Memory B cell (primary cell): ENCODE data around the gene VPS9D1.
A peak's percentile ranks its signal among the peaks of the same experiment; 100 is the strongest.

Experiments used
- ATAC-seq: fragments of 150-1000 bp; cut with Tn5 transposase; 2 replicates; pipeline ENCODE4 v1.10.0; 2021; ENCODE audit warnings: low read depth, mild to moderate bottlenecking, moderate library complexity
- DNase-seq, 2 donors: peaks; one replicate each; pipeline ENCODE4 v3.0.0; 2022; ENCODE audit warnings: low spot score in 2 of 2
- H3K27ac Mint-ChIP-seq: one replicate; pipeline ENCODE4 v1.8.0; 2022; ENCODE audit warnings: mild to moderate bottlenecking, moderate library complexity, mixed read lengths
- H3K27me3 Mint-ChIP-seq: one replicate; pipeline ENCODE4 v1.8.0; 2022; ENCODE audit warnings: mixed read lengths
- H3K36me3 Mint-ChIP-seq: one replicate; pipeline ENCODE4 v1.8.0; 2022; ENCODE audit warnings: mild to moderate bottlenecking, mixed read lengths
- H3K4me1 Mint-ChIP-seq: one replicate; pipeline ENCODE4 v1.8.0; 2022; ENCODE audit warnings: mixed read lengths
- H3K4me3 Mint-ChIP-seq: one replicate; pipeline ENCODE4 v1.8.0; 2022; ENCODE audit warnings: mild to moderate bottlenecking, moderate library complexity, mixed read lengths
- H3K9me3 Mint-ChIP-seq: one replicate; pipeline ENCODE4 v1.8.0; 2022; ENCODE audit warnings: mixed read lengths

VPS9D1 gene

GRCh38 chr16:89720813-89721545, at the start of gene VPS9D1, which contains the start of gene ZNF276:
Gene VPS9D1, minus strand, starts transcription at chr16:89720898. Its CDS starts 37 bp downstream, at chr16:89720861.
Gene ZNF276, plus strand, starts transcription at chr16:89721537. Its CDS starts 104 bp downstream, at chr16:89721641.
- Mint-ChIP-seq H3K36me3 (peaks cover 5% of the 10 kb centered on the region), H3K9me3 (no peaks in the 10 kb centered on the region), H3K27ac (peak within 1 kb of the TSS; percentile 66), H3K4me3 (peak within 1 kb of the TSS; percentile 95), H3K4me1 (peaks cover 19% of the 10 kb centered on the region), H3K27me3 (no peaks in the 10 kb centered on the region)
- ATAC-seq (peak; percentile 67), DNase-seq (peak; percentile 73 to 86)

- Mint-ChIP-seq H3K4me1 (peaks cover under 1% of the 10 kb centered on the region), H3K4me3 (no peak overlapping the region), H3K27me3 (no peaks in the 10 kb centered on the region), H3K9me3 (no peaks in the 10 kb centered on the region), H3K27ac (no peak overlapping the region), H3K36me3 (no peaks in the 10 kb centered on the region)
- DNase-seq (no peak), ATAC-seq (no peak)
These were observed 49.7 kb upstream of the VPS9D1 start for GRCh38 chr16:89770367-89770766.

GRCh38 chr16:89765292-89765830, 44.7 kb upstream of the VPS9D1 start:
- Mint-ChIP-seq H3K4me3 (peak overlapping the region; percentile 98), H3K27me3 (no peaks in the 10 kb centered on the region), H3K27ac (peak overlapping the region; percentile 97), H3K36me3 (peaks cover 5% of the 10 kb centered on the region), H3K4me1 (peaks cover 26% of the 10 kb centered on the region), H3K9me3 (no peaks in the 10 kb centered on the region)
- ATAC-seq: no peak
- DNase-seq: no peak

- peaks cover 5% of the 10 kb centered on the region for H3K36me3 Mint-ChIP-seq
These were observed 44.1 kb upstream of the VPS9D1 start for GRCh38 chr16:89764711-89765201.

GRCh38 chr16:89761304-89761922, 40.7 kb upstream of the VPS9D1 start:
- ATAC-seq (no peak), DNase-seq (no peak)
- no peaks in the 10 kb centered on the region for H3K27me3 Mint-ChIP-seq
- H3K36me3 Mint-ChIP-seq: peaks cover 13% of the 10 kb centered on the region
- H3K4me3 Mint-ChIP-seq: peak overlapping the region; percentile 83
- H3K27ac Mint-ChIP-seq: peak overlapping the region; percentile 71
- no peaks in the 10 kb centered on the region for H3K9me3 Mint-ChIP-seq
- peaks cover 29% of the 10 kb centered on the region for H3K4me1 Mint-ChIP-seq

More at GRCh38 chr16:89764711-89765201, 44.1 kb upstream of the VPS9D1 start:
- peak; percentile 56 to 58 for DNase-seq
- H3K9me3 Mint-ChIP-seq: no peaks in the 10 kb centered on the region
- ATAC-seq: peak; percentile 95
- peak overlapping the region; percentile 97 for H3K27ac Mint-ChIP-seq
- H3K27me3 Mint-ChIP-seq: no peaks in the 10 kb centered on the region
- H3K4me1 Mint-ChIP-seq: peaks cover 29% of the 10 kb centered on the region
- peak overlapping the region; percentile 98 for H3K4me3 Mint-ChIP-seq

GRCh38 chr16:89759746-89760340, 39.1 kb upstream of the VPS9D1 start:
- Mint-ChIP-seq H3K4me3 (no peak overlapping the region), H3K27me3 (no peaks in the 10 kb centered on the region), H3K36me3 (peaks cover 17% of the 10 kb centered on the region), H3K27ac (no peak overlapping the region), H3K4me1 (peaks cover 24% of the 10 kb centered on the region), H3K9me3 (no peaks in the 10 kb centered on the region)
- ATAC-seq: no peak
- DNase-seq: no peak

GRCh38 chr16:89749637-89750036, 28.9 kb upstream of the VPS9D1 start:
- Mint-ChIP-seq H3K27me3 (no peaks in the 10 kb centered on the region), H3K9me3 (no peaks in the 10 kb centered on the region), H3K27ac (peak overlapping the region; percentile 30), H3K4me3 (no peak overlapping the region), H3K36me3 (peaks cover 5% of the 10 kb centered on the region), H3K4me1 (peaks cover 6% of the 10 kb centered on the region)
- ATAC-seq (peak; percentile 64), DNase-seq (no peak)

GRCh38 chr16:89748921-89749320, 28.2 kb upstream of the VPS9D1 start:
- H3K36me3 Mint-ChIP-seq: peaks cover 5% of the 10 kb centered on the region
- H3K9me3 Mint-ChIP-seq: no peaks in the 10 kb centered on the region
- H3K4me1 Mint-ChIP-seq: peaks cover 4% of the 10 kb centered on the region

GRCh38 chr16:89748076-89748475, 27.4 kb upstream of the VPS9D1 start:
- H3K36me3 Mint-ChIP-seq: peaks cover 5% of the 10 kb centered on the region
- ATAC-seq: no peak
- H3K27me3 Mint-ChIP-seq: no peaks in the 10 kb centered on the region
- DNase-seq: no peak
- no peak overlapping the region for H3K27ac Mint-ChIP-seq
- H3K9me3 Mint-ChIP-seq: no peaks in the 10 kb centered on the region
- no peak overlapping the region for H3K4me3 Mint-ChIP-seq
- H3K4me1 Mint-ChIP-seq: peaks cover 4% of the 10 kb centered on the region

More at GRCh38 chr16:89748921-89749320, 28.2 kb upstream of the VPS9D1 start:
- Mint-ChIP-seq H3K27ac (no peak overlapping the region), H3K4me3 (no peak overlapping the region), H3K27me3 (no peaks in the 10 kb centered on the region)
- no peak for DNase-seq
- ATAC-seq: no peak

GRCh38 chr16:89746043-89746442, 25.3 kb upstream of the VPS9D1 start:
- Mint-ChIP-seq H3K27me3 (no peaks in the 10 kb centered on the region), H3K27ac (no peak overlapping the region), H3K4me1 (peaks cover 7% of the 10 kb centered on the region), H3K36me3 (peaks cover 5% of the 10 kb centered on the region), H3K9me3 (no peaks in the 10 kb centered on the region), H3K4me3 (no peak overlapping the region)
- no peak for ATAC-seq
- no peak for DNase-seq

GRCh38 chr16:89744813-89745212, 24.1 kb upstream of the VPS9D1 start:
- H3K4me1 Mint-ChIP-seq: peaks cover 6% of the 10 kb centered on the region
- H3K4me3 Mint-ChIP-seq: no peak overlapping the region
- H3K36me3 Mint-ChIP-seq: peaks cover 5% of the 10 kb centered on the region
- no peak for DNase-seq
- H3K27ac Mint-ChIP-seq: no peak overlapping the region
- no peak for ATAC-seq
- H3K9me3 Mint-ChIP-seq: no peaks in the 10 kb centered on the region
- no peaks in the 10 kb centered on the region for H3K27me3 Mint-ChIP-seq

GRCh38 chr16:89742948-89743347, 22.2 kb upstream of the VPS9D1 start:
- Mint-ChIP-seq H3K36me3 (peaks cover 5% of the 10 kb centered on the region), H3K4me1 (peaks cover 3% of the 10 kb centered on the region), H3K27ac (peak overlapping the region; percentile 20), H3K4me3 (no peak overlapping the region), H3K9me3 (no peaks in the 10 kb centered on the region), H3K27me3 (no peaks in the 10 kb centered on the region)
- no peak for DNase-seq
- ATAC-seq: no peak

GRCh38 chr16:89741342-89742014, 20.8 kb upstream of the VPS9D1 start:
- ATAC-seq: peak; percentile 67
- peaks cover 12% of the 10 kb centered on the region for H3K36me3 Mint-ChIP-seq
- H3K4me1 Mint-ChIP-seq: peaks cover 6% of the 10 kb centered on the region
- no peaks in the 10 kb centered on the region for H3K27me3 Mint-ChIP-seq
- no peak overlapping the region for H3K4me3 Mint-ChIP-seq
- H3K9me3 Mint-ChIP-seq: no peaks in the 10 kb centered on the region
- peak overlapping the region; percentile 41 for H3K27ac Mint-ChIP-seq
- DNase-seq: no peak
